ENCODE data around the gene PHETA1. TPM values are rescaled to one million over a fixed set of nuclear protein-coding genes. Genes with fewer than 3 reads are reported as not detected.

Gene PHETA1
- total and polyA plus RNA-seq, 2 of the 13 experiments (the other 11 are each of a cell fraction or from before 2014, with no cell fraction given): 11.3 to 20.8 TPM

GRCh38 chr12:111361717-111362576 is 6.9 kb downstream of the PHETA1 start (continued):
- TF ChIP-seq MIER2 (CRISPR knock-in tag; IDR thresholded peaks at IDR 0.05): no peak
- TF ChIP-seq, protein P1, sequence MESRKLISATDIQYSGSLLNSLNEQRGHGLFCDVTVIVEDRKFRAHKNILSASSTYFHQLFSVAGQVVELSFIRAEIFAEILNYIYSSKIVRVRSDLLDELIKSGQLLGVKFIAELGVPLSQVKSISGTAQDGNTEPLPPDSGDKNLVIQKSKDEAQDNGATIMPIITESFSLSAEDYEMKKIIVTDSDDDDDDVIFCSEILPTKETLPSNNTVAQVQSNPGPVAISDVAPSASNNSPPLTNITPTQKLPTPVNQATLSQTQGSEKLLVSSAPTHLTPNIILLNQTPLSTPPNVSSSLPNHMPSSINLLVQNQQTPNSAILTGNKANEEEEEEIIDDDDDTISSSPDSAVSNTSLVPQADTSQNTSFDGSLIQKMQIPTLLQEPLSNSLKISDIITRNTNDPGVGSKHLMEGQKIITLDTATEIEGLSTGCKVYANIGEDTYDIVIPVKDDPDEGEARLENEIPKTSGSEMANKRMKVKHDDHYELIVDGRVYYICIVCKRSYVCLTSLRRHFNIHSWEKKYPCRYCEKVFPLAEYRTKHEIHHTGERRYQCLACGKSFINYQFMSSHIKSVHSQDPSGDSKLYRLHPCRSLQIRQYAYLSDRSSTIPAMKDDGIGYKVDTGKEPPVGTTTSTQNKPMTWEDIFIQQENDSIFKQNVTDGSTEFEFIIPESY (CRISPR knock-in tag; IDR thresholded peaks at IDR 0.05): peak; percentile 42; the same call in 1 of the 2 replicates
- TF ChIP-seq ZNF607 (CRISPR knock-in tag; IDR thresholded peaks at IDR 0.05; ENCODE audit: borderline replicate concordance): no peak
- TF ChIP-seq, protein P2, sequence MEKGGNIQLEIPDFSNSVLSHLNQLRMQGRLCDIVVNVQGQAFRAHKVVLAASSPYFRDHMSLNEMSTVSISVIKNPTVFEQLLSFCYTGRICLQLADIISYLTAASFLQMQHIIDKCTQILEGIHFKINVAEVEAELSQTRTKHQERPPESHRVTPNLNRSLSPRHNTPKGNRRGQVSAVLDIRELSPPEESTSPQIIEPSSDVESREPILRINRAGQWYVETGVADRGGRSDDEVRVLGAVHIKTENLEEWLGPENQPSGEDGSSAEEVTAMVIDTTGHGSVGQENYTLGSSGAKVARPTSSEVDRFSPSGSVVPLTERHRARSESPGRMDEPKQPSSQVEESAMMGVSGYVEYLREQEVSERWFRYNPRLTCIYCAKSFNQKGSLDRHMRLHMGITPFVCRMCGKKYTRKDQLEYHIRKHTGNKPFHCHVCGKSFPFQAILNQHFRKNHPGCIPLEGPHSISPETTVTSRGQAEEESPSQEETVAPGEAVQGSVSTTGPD (CRISPR knock-in tag; IDR thresholded peaks at IDR 0.05): 0 out of 2 replicates have a peak, but pooled peaks have one; percentile 10
- TF ChIP-seq, protein P3, sequence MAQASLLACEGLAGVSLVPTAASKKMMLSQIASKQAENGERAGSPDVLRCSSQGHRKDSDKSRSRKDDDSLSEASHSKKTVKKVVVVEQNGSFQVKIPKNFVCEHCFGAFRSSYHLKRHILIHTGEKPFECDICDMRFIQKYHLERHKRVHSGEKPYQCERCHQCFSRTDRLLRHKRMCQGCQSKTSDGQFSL (CRISPR knock-in tag; IDR thresholded peaks at IDR 0.05): no peak
- TF ChIP-seq SNAPC4 (CRISPR knock-in tag; IDR thresholded peaks at IDR 0.05): no peak
- peak; percentile 94 for TF ChIP-seq RXRB (CRISPR knock-in tag; IDR thresholded peaks at IDR 0.05; ENCODE audit: borderline replicate concordance)
- TF ChIP-seq AGO1 (IDR thresholded peaks at IDR 0.05; ENCODE audit: low read depth, low read length, poor library complexity, severe bottlenecking): no peak
- no peak for TF ChIP-seq ZNF879 (CRISPR knock-in tag; IDR thresholded peaks at IDR 0.05)
- no peak for TF ChIP-seq TEAD3 (CRISPR knock-in tag; optimal IDR thresholded peaks at IDR 0.05; ENCODE audit: borderline replicate concordance)
- no peak for TF ChIP-seq MED8 (CRISPR knock-in tag; IDR thresholded peaks at IDR 0.05; ENCODE audit: insufficient replicate concordance)
- TF ChIP-seq PHF8 (CRISPR knock-in tag; IDR thresholded peaks at IDR 0.05): no peak
- TF ChIP-seq ZBTB7B (CRISPR knock-in tag; IDR thresholded peaks at IDR 0.05): no peak
- no peak for TF ChIP-seq BRF2 (CRISPR knock-in tag; IDR thresholded peaks at IDR 0.05)
- no peak for TF ChIP-seq ETV5 (CRISPR knock-in tag; IDR thresholded peaks at IDR 0.05; ENCODE audit: borderline replicate concordance)
- TF ChIP-seq ARNT (IDR thresholded peaks at IDR 0.05): no peak
- no peak for TF ChIP-seq PHF5A (CRISPR knock-in tag; IDR thresholded peaks at IDR 0.05; ENCODE audit: low read depth, unreplicated experiment)
- no peak for TF ChIP-seq NFRKB (IDR thresholded peaks at IDR 0.05)
- TF ChIP-seq ZNF788 (CRISPR knock-in tag; IDR thresholded peaks at IDR 0.05; ENCODE audit: borderline replicate concordance): no peak
- no peak for TF ChIP-seq ZFP62 (CRISPR knock-in tag; IDR thresholded peaks at IDR 0.05)
- TF ChIP-seq RAD21 (CRISPR knock-in tag; IDR thresholded peaks at IDR 0.05): no peak
